ENCODE measurements around the gene IFNA14. TPM values are rescaled to one million over a fixed set of nuclear protein-coding genes. Genes with fewer than 3 reads are reported as not detected.

The IFNA14 gene
- total RNA-seq, result not detected in 2 replicates

DNA sequence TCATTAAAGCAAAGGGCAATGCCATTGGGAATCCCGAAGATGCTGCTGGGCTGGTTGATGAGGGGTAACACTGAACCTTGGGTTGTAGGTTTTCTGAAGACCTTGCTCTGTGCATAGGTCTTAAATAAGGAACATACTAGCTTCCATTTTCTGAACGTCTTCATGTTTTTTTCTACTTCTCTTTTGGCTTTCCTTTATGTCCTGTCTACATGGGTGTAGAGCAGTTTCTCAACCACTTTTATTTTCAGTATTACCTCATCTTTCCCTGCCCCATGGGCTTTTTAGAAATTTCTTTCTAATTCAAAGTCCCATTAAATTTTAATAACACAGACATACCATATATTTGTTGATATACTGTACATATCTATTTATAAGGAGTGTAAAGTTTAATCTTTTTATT is at the start of gene IFNA14:
IFNA14 (minus strand) TSS at position 95 of the 400 bp plus-strand sequence; CDS start at position 25, 70 bp downstream.
- no peak for DNase-seq (ENCODE audit: low spot score)
- peaks cover 6% of the 10 kb centered on the region for H3K4me1 Mint-ChIP-seq (ENCODE audit: low read depth)
- intact Hi-C loops (cut with micrococcal nuclease), result loop anchor here (10.0 kb wide), 2 partner anchors 215 to 545 kb away; no protein-coding TSS in a partner anchor
- peaks cover 38% of the 10 kb centered on the region for H3K27me3 Mint-ChIP-seq (ENCODE audit: low read depth)
- no peaks in the 10 kb centered on the region for H3K9me3 Mint-ChIP-seq
- no peak within 1 kb of the TSS for H3K4me3 Mint-ChIP-seq (ENCODE audit: low read depth)
- no peaks in the 10 kb centered on the region for H3K36me3 Mint-ChIP-seq (ENCODE audit: low read depth)
- H3K27ac Mint-ChIP-seq, result no peak within 1 kb of the TSS

DNA sequence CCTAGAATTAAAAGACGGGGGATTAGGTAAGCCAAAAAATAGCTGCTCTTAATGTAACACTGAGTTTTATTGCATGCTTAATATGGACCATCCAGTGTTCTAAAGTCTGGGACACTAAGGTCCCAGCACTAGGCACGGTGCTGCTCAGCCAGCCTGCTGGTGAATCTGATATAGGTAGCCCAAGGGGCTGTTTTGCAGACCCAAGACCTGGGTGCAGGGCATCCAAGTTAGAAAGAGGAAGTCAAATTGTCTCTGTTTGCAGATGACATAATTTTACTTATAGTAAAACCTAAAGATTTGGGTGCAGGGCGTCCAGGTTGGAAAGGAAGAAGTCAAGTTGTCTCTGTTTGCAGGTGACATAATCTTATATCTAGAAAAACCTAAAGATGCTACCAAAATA is 47.5 kb upstream of the IFNA14 start:
- H3K9me3 Mint-ChIP-seq, result no peaks in the 10 kb centered on the region
- no peak overlapping the region for H3K27ac Mint-ChIP-seq
- no peaks in the 10 kb centered on the region for H3K4me1 Mint-ChIP-seq (ENCODE audit: low read depth)
- no peak for DNase-seq (ENCODE audit: low spot score)
- H3K4me3 Mint-ChIP-seq (ENCODE audit: low read depth), result no peak overlapping the region
- no peaks in the 10 kb centered on the region for H3K36me3 Mint-ChIP-seq (ENCODE audit: low read depth)
- peaks cover 18% of the 10 kb centered on the region for H3K27me3 Mint-ChIP-seq (ENCODE audit: low read depth)
- intact Hi-C loops (cut with micrococcal nuclease), result no loop called here

DNA sequence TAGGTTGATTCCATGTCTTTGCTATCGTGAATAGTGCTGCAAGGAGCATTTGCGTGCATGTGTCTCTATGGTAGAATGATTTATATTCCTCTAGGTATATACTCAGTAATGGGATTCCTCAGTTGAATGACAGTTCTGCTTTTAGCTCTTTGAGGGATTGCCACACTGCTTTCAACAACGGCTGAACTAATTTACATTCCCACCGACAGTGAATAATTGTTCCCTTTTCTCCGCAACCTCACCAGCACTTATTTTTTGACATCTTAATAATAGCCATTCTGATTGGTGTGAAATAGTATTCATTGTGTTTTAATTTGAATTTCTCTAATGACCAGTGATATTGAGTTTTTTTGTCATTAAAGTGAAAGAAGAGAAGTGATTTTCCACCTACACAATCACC is 46.9 kb upstream of the IFNA14 start:
- no peak for DNase-seq (ENCODE audit: low spot score)
- Mint-ChIP-seq H3K9me3 (no peaks in the 10 kb centered on the region), H3K4me3 (ENCODE audit: low read depth) (no peak overlapping the region), H3K27me3 (ENCODE audit: low read depth) (peaks cover 19% of the 10 kb centered on the region), H3K4me1 (ENCODE audit: low read depth) (no peaks in the 10 kb centered on the region), H3K27ac (no peak overlapping the region), H3K36me3 (ENCODE audit: low read depth) (no peaks in the 10 kb centered on the region)
- intact Hi-C loops (cut with micrococcal nuclease), result no loop called here

DNA sequence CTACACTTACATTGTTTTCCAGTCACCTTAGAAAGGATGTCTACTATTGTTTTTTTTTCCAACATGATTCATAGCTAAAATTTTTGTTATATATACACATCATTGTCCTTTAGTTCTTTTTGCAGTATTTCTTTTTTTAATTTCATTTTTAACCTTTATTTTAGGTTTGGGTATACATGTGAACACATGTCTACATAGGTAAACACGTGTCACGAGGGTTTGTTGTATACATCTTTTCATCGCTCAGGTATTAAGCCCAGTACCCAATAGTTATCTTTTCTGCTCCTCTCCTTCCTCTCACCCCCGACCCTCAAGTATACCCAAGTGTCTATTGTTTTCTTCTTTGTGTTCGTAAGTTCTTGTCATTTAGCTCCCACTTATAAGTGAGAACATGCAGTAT is 46.3 kb upstream of the IFNA14 start:
- no peak overlapping the region for H3K27ac Mint-ChIP-seq
- no peak overlapping the region for H3K4me3 Mint-ChIP-seq (ENCODE audit: low read depth)
- no peak for DNase-seq (ENCODE audit: low spot score)
- H3K27me3 Mint-ChIP-seq (ENCODE audit: low read depth), result peaks cover 25% of the 10 kb centered on the region
- H3K4me1 Mint-ChIP-seq (ENCODE audit: low read depth), result no peaks in the 10 kb centered on the region
- no peaks in the 10 kb centered on the region for H3K36me3 Mint-ChIP-seq (ENCODE audit: low read depth)
- no peaks in the 10 kb centered on the region for H3K9me3 Mint-ChIP-seq
- intact Hi-C loops (cut with micrococcal nuclease), result no loop called here

DNA sequence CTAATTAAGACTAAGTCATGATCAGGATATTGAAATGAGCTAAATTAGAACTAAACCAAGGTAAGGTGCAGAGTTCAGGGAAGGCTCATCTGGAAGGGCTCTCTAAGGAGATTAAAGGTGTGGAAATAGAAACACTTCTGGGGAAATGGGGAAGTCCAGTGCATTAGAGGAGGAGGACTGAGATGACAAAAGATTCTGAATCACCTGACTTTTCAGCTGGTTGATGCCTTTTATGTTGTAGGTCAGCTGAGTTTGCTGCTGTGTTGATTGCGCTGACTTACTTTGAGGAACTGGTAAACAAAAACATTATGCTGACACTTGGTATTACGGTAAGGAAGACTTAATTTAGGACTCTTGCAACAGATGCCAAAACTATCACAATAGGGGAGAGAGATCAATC is 41.5 kb upstream of the IFNA14 start:
- no peak overlapping the region for H3K27ac Mint-ChIP-seq
- H3K27me3 Mint-ChIP-seq (ENCODE audit: low read depth), result peaks cover 24% of the 10 kb centered on the region
- H3K4me3 Mint-ChIP-seq (ENCODE audit: low read depth), result no peak overlapping the region
- H3K4me1 Mint-ChIP-seq (ENCODE audit: low read depth), result no peaks in the 10 kb centered on the region
- no peaks in the 10 kb centered on the region for H3K36me3 Mint-ChIP-seq (ENCODE audit: low read depth)
- DNase-seq (ENCODE audit: low spot score), result no peak
- no peaks in the 10 kb centered on the region for H3K9me3 Mint-ChIP-seq
- intact Hi-C loops (cut with micrococcal nuclease), result no loop called here

DNA sequence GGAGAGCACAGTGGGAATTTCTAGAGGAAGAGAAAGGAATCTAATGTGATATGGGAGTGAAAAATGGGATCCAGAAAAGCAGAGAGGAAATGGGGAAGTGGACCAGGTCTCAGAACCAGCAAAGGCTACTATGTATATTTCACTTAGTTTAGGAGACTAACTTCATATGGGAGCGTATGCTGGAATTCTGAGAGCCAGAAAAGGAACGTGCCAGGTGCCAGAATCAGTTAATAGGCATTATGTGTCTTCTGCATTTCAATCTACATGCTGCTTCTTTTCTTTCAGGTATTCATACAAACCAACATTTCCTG is 28.5 kb upstream of the IFNA14 start:
- H3K9me3 Mint-ChIP-seq, result no peaks in the 10 kb centered on the region
- H3K36me3 Mint-ChIP-seq (ENCODE audit: low read depth), result no peaks in the 10 kb centered on the region
- intact Hi-C loops (cut with micrococcal nuclease), result no loop called here
- H3K4me3 Mint-ChIP-seq (ENCODE audit: low read depth), result no peak overlapping the region
- no peaks in the 10 kb centered on the region for H3K4me1 Mint-ChIP-seq (ENCODE audit: low read depth)
- H3K27me3 Mint-ChIP-seq (ENCODE audit: low read depth), result peaks cover 33% of the 10 kb centered on the region
- H3K27ac Mint-ChIP-seq, result no peak overlapping the region
- no peak for DNase-seq (ENCODE audit: low spot score)

DNA sequence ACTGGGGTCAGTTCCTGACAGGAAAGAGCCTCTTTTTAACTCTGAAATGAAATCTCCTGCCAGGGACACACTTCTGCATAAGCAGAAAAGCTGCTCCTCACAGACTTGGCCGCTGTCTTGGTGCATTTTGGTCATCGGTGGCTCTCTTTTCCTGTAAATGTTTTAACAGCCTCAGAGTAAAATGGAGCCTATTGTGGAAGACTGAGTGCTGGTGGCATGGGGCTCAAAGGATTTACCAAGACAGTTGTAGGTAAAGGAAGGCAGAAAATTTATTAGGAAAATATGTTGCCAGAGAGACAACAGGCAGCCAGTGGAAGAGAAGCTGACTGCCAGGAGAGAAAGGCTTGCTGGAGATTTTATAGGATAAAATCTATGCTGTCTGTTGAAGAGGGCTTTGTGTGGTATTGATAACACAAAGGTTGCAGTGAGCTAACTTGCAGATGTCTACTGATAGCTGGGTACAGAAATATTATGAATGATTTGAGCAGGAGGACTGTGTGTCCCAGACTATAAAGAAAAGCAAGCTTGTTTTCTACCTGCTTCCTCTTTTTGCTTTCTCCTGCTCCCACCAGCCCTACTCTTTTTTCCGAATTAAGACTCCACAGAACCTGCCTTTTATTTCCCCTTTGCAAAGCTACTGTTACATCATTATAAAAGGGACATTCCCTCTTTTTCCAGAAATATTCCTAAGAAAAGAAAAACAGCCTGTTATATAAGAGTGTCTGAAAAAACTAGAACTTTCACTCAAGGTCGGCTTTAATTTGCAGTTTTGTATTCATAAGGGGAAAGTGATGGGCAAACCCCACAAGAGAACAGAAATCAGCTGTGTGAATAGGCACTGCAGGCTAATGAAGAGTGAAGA is 27.9 kb upstream of the IFNA14 start:
- no peaks in the 10 kb centered on the region for H3K36me3 Mint-ChIP-seq (ENCODE audit: low read depth)
- intact Hi-C loops (cut with micrococcal nuclease), result no loop called here
- no peak overlapping the region for H3K4me3 Mint-ChIP-seq (ENCODE audit: low read depth)
- DNase-seq (ENCODE audit: low spot score), result no peak
- H3K27ac Mint-ChIP-seq, result no peak overlapping the region
- no peaks in the 10 kb centered on the region for H3K9me3 Mint-ChIP-seq
- H3K4me1 Mint-ChIP-seq (ENCODE audit: low read depth), result no peaks in the 10 kb centered on the region
- H3K27me3 Mint-ChIP-seq (ENCODE audit: low read depth), result peaks cover 30% of the 10 kb centered on the region

DNA sequence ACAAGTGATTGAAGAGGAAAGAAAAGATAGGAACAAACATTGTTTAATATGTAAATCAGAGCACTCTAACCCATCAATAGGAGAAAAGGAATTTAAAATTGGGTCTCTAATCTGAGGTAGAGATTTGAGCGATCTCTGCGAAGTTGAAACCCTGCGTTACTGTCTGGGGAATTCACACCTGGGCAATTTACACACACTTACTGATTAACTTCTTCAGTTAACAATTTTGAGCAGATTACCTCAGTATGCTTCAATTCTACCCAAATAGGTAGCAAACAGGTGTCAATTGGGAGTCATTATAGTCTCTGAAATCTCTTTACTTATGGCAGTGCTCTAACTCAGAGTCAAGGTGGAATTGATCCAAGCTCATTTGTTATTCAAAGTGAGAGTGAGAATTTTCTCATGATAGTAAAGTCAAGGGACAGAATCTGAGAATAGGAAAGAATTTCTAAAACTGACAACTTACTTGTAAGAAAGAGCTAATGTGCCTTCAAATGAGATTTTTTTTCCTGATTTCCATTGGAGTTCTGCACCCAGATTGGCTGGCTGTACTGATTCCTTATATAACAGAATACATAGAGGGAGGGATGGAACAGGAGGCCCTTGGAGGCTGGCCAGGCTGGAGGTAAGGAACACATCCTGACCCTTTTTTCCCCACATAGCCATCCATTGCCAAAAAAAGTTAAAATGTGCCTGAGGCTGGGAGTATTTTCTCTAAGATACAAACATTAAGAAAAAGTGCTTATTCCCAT is 27.1 kb upstream of the IFNA14 start:
- no peaks in the 10 kb centered on the region for H3K4me1 Mint-ChIP-seq (ENCODE audit: low read depth)
- DNase-seq (ENCODE audit: low spot score), result no peak
- no peak overlapping the region for H3K4me3 Mint-ChIP-seq (ENCODE audit: low read depth)
- no peak overlapping the region for H3K27ac Mint-ChIP-seq
- peaks cover 33% of the 10 kb centered on the region for H3K27me3 Mint-ChIP-seq (ENCODE audit: low read depth)
- H3K36me3 Mint-ChIP-seq (ENCODE audit: low read depth), result no peaks in the 10 kb centered on the region
- intact Hi-C loops (cut with micrococcal nuclease), result no loop called here
- H3K9me3 Mint-ChIP-seq, result no peaks in the 10 kb centered on the region

DNA sequence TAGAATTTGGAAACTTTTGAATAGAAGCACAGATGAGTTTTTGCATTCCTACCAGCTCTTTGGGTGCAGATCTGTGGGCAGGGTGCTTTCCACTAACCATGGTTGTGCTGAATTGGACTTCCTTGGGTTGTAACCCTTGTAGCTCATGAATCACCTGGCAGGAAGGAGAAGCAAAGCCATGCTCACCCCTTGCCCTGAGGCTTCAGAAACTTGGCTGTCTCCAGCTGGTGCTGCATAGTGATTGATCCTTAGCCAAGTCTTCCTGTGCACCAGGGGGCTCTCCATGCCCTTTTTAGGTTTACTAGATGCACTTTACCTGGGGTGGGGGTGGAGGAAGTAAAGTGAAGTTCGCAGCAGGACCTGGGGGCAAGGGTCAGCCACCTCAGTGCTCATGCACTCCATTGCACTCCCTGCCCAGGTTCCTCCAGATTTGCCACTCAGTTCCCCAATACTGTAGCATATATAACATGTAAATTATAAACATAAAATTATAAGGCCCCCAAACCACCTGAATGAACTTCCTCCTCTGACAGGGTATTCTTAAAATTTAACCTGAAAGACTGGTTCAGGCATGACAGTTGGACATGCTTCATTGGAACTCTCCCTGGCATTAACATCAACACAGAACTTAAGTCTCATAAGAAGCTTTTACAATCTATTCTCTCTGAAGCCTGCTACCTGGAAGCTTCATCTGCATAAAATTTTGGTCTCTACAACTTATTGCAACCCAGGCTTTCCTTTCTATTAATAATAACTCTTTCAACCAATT is 25.8 kb upstream of the IFNA14 start:
- DNase-seq (ENCODE audit: low spot score), result no peak
- Mint-ChIP-seq H3K27ac (no peak overlapping the region), H3K27me3 (ENCODE audit: low read depth) (peaks cover 39% of the 10 kb centered on the region), H3K36me3 (ENCODE audit: low read depth) (no peaks in the 10 kb centered on the region), H3K9me3 (no peaks in the 10 kb centered on the region), H3K4me3 (ENCODE audit: low read depth) (no peak overlapping the region), H3K4me1 (ENCODE audit: low read depth) (no peaks in the 10 kb centered on the region)
- intact Hi-C loops (cut with micrococcal nuclease), result no loop called here

DNA sequence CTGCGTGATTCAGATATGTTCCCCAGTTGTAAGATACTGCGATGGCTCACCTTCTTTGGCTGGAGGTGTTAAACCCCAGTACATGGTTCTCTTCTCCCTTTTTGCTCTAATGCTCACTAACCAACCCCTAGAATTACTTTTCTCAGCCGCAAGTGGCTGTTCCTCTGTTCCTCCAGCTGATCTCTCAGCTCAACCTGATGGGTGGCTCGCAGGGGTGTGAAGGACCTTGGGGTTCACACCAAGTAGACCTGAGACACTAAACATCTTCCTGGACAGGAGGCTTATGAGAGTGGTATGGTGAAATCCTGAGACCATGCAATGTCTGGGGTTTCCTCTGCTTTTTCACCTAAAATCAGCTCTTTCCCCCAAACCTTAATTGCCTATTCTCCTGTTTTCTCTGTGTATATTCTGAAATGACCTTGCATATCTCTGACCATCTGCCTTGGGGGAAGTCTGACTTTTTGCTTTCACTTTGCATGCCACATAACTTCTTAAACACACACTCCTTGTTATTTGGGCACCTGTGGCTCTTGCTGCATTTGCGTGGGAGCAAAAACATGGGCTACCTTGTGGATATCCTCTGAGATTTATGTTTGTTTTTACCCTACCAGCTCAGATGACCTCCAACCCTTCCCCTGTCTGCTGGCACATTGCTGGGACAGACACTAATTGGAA is 15.9 kb upstream of the IFNA14 start:
- Mint-ChIP-seq H3K36me3 (ENCODE audit: low read depth) (no peaks in the 10 kb centered on the region), H3K4me1 (ENCODE audit: low read depth) (peaks cover 9% of the 10 kb centered on the region), H3K4me3 (ENCODE audit: low read depth) (no peak overlapping the region), H3K27me3 (ENCODE audit: low read depth) (peaks cover 42% of the 10 kb centered on the region), H3K9me3 (no peaks in the 10 kb centered on the region), H3K27ac (no peak overlapping the region)
- DNase-seq (ENCODE audit: low spot score), result no peak
- intact Hi-C loops (cut with micrococcal nuclease), result no loop called here

DNA sequence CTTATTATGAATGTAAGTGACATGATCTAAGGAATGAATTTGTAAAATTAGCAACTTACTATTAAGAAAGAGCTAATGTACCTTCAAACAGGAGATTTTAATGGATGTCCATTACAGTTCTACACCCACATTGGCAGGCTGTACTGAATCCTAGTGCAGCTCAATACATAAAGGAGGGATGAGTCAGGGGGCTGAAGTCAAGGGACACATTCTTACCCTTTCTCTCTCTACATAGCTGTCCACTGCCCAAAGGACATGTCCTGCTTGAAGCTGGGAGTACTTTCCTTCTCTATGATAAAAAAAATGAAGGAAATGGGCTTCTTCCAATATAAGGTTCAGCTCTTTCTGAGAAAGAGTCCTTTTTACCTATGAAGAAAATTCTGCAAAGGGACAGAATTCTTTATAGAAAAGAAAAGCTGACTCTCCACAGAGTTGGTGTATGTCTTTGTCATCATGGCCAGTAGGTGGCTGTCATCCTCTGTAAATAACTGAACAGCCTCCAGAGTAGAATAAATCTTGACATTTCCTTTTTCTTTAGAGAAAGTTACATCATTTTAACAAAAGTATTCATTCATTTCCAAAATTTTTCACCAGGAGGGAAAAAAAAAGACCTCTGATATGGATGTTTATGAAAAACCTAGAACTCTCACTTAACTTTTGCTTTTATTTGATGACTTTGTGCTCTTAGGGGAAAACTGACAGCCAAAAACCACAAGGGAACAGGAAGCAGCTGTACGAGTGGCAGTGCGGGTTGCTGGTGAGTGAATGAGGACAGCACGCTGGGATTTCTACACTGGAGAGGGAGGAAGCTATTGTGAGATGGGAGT is 13.1 kb upstream of the IFNA14 start:
- H3K27ac Mint-ChIP-seq, result no peak overlapping the region
- H3K4me3 Mint-ChIP-seq (ENCODE audit: low read depth), result no peak overlapping the region
- no peaks in the 10 kb centered on the region for H3K36me3 Mint-ChIP-seq (ENCODE audit: low read depth)
- peaks cover 9% of the 10 kb centered on the region for H3K4me1 Mint-ChIP-seq (ENCODE audit: low read depth)
- no peaks in the 10 kb centered on the region for H3K9me3 Mint-ChIP-seq
- no peak for DNase-seq (ENCODE audit: low spot score)
- intact Hi-C loops (cut with micrococcal nuclease), result no loop called here
- peaks cover 47% of the 10 kb centered on the region for H3K27me3 Mint-ChIP-seq (ENCODE audit: low read depth)

DNA sequence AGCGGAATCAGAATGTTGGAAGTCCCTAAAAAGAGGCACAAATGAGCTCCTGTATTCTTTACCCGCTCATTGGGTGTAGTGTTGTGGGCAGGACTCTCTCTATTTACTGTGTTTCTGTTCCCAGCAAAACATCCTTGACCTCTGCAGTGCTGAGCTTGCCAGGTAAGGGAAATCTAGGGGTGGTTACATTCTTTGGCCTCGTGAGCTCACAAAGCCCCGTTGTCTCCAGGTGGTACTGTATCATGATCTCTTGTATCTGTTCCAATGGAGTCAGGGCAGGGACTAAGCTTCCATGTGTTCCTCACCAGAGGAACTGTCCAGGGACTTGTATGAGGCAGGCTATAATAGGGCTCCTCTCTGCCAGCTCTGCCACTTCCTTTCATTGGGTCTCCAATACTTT is 11.8 kb upstream of the IFNA14 start:
- intact Hi-C loops (cut with micrococcal nuclease), result no loop called here
- Mint-ChIP-seq H3K4me3 (ENCODE audit: low read depth) (no peak overlapping the region), H3K27me3 (ENCODE audit: low read depth) (peaks cover 41% of the 10 kb centered on the region), H3K36me3 (ENCODE audit: low read depth) (no peaks in the 10 kb centered on the region), H3K27ac (no peak overlapping the region), H3K4me1 (ENCODE audit: low read depth) (peaks cover 9% of the 10 kb centered on the region), H3K9me3 (no peaks in the 10 kb centered on the region)
- DNase-seq (ENCODE audit: low spot score), result no peak

Data from activated T-helper 2 cell treated with anti-CD3 and anti-CD28 coated beads, Interferon-gamma antibody, Interleukin-2, Interleukin-4, amounts not matched to agents 10 μg/mL and 5 μg/mL and 100 μg/mL, durations not matched to agents 14 hours and 24 hours and 36 hours (primary cell).